Effector memory CD4-positive, alpha-beta T cell (primary cell): ENCODE results near the gene SOX18.

Experiments
- DNase-seq, 3 donors: peaks; one replicate each; pipeline ENCODE4 v3.0.0-alpha.2; 2020
- H3K27ac ChIP-seq: 2 replicates; pipeline ENCODE4 v1.7.0; 2013; ENCODE audit warnings: mild to moderate bottlenecking, low read length, moderate library complexity; ENCODE audit not compliant: insufficient read depth, poor library complexity, severe bottlenecking
- H3K27me3 ChIP-seq: replicated peaks from 2 replicates; pipeline ENCODE4 v1.7.0; 2013; ENCODE audit warnings: mild to moderate bottlenecking, low read length; ENCODE audit not compliant: insufficient read depth, control insufficient read depth, poor library complexity, severe bottlenecking
- H3K36me3 ChIP-seq: 2 replicates; pipeline ENCODE4 v1.7.0; 2013; ENCODE audit warnings: mild to moderate bottlenecking, low read length, moderate library complexity; ENCODE audit not compliant: control insufficient read depth, insufficient read depth
- H3K4me1 ChIP-seq: 2 replicates; pipeline ENCODE4 v1.7.0; 2013; ENCODE audit warnings: low read length, mild to moderate bottlenecking; ENCODE audit not compliant: control insufficient read depth, insufficient read depth, poor library complexity, severe bottlenecking
- H3K4me3 ChIP-seq: 2 replicates; pipeline ENCODE4 v1.7.0; 2013; ENCODE audit warnings: low read length, low read depth, mild to moderate bottlenecking; ENCODE audit not compliant: insufficient read depth, poor library complexity, severe bottlenecking
- H3K9me3 ChIP-seq: 2 replicates; pipeline ENCODE4 v1.7.0; 2013; ENCODE audit warnings: mild to moderate bottlenecking, low read length, moderate library complexity; ENCODE audit not compliant: control insufficient read depth

The SOX18 gene

DNA sequence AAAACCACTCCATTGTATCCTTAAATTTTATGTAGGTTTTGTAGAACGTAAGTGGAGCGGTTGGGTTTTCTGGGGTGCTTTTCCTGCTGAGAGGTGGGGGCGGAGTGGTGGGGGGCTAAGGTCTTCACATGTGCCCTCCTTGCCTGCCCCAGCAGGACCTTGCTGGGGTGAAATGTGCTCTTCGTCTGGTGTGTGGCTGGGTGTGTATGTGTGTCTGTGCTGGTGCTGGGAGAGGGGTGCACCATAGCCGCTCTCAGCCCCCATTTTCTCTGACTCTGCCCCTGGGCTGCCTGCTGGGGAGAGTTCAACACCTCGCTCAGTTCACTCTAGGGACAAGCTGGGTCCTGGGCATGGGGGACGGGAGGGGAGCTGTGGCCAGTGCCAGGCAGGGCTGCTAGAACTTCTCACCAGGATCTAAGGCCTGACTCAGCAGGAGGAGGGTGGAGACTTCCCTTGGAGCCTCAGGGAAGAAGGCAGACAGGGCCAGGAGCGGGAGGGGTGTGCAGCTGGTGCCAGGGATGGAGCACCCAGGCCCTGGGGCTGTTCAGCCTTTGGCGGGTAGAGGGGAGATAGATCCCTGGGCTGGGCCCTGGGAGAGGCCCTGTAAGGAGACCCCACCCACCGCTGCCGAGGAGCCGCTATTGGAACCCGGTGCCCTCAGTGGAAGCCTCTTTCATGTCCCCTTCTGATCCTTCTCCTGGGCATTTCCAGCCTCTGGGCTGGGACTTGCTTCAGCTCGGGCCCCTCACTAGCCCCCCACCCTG is 4.8 kb downstream of the SOX18 start:
- H3K9me3 ChIP-seq, result no peaks in the 10 kb centered on the region
- H3K4me1 ChIP-seq, result peaks cover 37% of the 10 kb centered on the region
- DNase-seq, result no peak
- peaks cover 12% of the 10 kb centered on the region for H3K27me3 ChIP-seq
- H3K36me3 ChIP-seq, result no peaks in the 10 kb centered on the region
- no peak overlapping the region for H3K4me3 ChIP-seq
- H3K27ac ChIP-seq, result no peak overlapping the region

- peaks cover 44% of the 10 kb centered on the region for H3K4me1 ChIP-seq
- DNase-seq, result no peak
- H3K36me3 ChIP-seq, result no peaks in the 10 kb centered on the region
- no peaks in the 10 kb centered on the region for H3K9me3 ChIP-seq
- no peak overlapping the region for H3K27ac ChIP-seq
- peaks cover 12% of the 10 kb centered on the region for H3K27me3 ChIP-seq
- no peak overlapping the region for H3K4me3 ChIP-seq
Observed at GRCh38 chr20:64043768-64044167, 5.7 kb downstream of the SOX18 start.

DNA sequence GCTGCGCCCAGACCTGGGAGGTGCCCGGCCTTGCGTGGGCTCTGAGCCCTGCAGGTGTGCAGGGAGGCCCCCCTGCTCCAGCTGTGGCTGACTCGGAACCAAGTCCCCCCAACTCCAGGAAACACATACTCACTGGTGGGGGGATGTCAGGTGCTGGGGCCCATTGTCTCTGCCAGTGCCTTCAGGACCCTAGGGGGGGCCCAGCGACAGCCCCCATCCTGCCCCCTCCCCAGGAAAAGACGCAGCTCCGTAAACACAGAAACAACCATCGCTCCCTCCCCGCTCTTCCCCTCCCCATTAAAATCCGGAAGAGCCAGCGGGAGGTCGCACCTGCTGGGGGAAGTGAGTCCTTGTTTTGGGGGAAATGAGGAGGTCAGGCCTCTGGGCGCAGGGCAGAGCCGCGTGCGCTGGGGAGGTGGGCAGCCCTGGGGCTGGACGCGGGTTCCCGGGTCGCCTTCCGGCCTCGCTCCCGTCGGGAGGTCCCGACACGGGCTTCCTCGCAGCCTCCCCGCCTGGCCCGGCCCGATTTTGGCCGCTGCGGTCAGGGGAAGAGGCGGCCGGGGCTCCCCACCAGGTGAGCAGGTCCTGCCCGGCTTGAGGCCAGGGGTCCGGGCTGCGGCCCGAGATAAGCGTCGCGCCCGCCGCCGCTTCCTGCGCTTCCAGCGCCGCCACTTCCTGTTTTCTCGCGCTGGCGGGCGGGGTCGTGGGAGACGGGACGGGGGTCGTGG is 7.2 kb downstream of the SOX18 start:
- Histone ChIP-seq H3K27ac (peak overlapping the region; percentile 55), H3K9me3 (no peaks in the 10 kb centered on the region), H3K4me1 (peaks cover 47% of the 10 kb centered on the region), H3K4me3 (peak overlapping the region; percentile 69), H3K27me3 (peaks cover 4% of the 10 kb centered on the region), H3K36me3 (no peaks in the 10 kb centered on the region)
- no peak for DNase-seq

DNA sequence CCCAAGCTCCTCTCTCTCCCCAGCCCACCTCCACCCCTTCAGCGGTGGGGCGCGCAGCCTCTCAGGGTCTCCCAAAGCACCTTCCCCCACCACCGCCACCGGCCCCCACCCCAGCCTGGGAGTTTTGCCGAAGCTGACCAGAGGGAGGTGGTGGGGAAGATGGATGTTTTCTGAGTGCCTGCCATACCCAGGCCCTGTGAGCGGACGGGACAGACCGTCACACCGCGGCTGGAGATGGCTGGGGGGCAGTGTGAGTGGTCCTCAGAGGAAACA is 7.7 kb downstream of the SOX18 start:
- Histone ChIP-seq H3K4me3 (peak overlapping the region; percentile 69), H3K9me3 (no peaks in the 10 kb centered on the region), H3K27ac (peak overlapping the region; percentile 55), H3K27me3 (no peaks in the 10 kb centered on the region), H3K4me1 (peaks cover 52% of the 10 kb centered on the region), H3K36me3 (no peaks in the 10 kb centered on the region)
- no peak for DNase-seq

DNA sequence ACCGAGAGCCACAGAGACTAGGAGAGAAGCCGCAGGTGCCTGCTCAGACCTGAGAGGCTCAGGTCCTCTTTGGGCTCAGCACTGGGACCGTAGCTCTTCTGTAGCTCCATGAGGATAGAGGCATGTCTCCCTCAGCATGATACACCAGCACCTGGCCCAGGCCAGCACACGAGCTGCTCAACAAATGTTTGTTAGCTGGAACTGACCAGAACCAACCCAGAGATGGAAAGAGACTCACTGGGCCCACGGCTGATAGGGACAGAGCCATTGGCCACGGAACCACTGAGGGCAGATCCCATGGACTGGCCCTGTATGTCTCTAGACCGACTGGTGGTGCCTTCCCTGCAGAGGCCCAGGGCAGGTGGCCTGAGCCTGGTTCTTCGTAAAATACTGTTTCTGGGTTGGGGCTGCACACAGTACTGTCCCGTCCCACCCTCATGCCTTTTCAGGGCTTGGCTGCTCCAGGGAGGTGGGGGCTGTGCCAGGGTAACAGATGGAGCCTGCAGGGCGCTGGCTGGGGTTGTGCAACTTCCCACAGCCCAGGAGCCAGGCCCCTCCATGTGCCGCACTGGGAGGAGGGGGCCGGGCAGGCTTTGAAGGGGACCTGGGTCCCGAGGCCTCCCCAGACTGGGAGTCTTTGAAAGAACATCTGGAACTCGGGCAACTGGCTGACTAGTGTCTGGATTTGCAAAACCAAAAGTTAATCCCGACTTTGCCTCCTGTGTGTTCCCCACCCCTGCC is 8.2 kb downstream of the SOX18 start:
- no peak overlapping the region for H3K27ac ChIP-seq
- H3K9me3 ChIP-seq, result no peaks in the 10 kb centered on the region
- H3K4me3 ChIP-seq, result peak overlapping the region; percentile 69
- H3K27me3 ChIP-seq, result no peaks in the 10 kb centered on the region
- DNase-seq, result no peak
- H3K4me1 ChIP-seq, result peaks cover 57% of the 10 kb centered on the region
- H3K36me3 ChIP-seq, result no peaks in the 10 kb centered on the region

GRCh38 chr20:64040231-64041039 is 9.0 kb downstream of the SOX18 start:
- DNase-seq, result no peak
- H3K9me3 ChIP-seq, result no peaks in the 10 kb centered on the region
- no peak overlapping the region for H3K27ac ChIP-seq
- H3K4me3 ChIP-seq, result no peak overlapping the region
- no peaks in the 10 kb centered on the region for H3K27me3 ChIP-seq
- H3K4me1 ChIP-seq, result peaks cover 63% of the 10 kb centered on the region
- no peaks in the 10 kb centered on the region for H3K36me3 ChIP-seq

DNA sequence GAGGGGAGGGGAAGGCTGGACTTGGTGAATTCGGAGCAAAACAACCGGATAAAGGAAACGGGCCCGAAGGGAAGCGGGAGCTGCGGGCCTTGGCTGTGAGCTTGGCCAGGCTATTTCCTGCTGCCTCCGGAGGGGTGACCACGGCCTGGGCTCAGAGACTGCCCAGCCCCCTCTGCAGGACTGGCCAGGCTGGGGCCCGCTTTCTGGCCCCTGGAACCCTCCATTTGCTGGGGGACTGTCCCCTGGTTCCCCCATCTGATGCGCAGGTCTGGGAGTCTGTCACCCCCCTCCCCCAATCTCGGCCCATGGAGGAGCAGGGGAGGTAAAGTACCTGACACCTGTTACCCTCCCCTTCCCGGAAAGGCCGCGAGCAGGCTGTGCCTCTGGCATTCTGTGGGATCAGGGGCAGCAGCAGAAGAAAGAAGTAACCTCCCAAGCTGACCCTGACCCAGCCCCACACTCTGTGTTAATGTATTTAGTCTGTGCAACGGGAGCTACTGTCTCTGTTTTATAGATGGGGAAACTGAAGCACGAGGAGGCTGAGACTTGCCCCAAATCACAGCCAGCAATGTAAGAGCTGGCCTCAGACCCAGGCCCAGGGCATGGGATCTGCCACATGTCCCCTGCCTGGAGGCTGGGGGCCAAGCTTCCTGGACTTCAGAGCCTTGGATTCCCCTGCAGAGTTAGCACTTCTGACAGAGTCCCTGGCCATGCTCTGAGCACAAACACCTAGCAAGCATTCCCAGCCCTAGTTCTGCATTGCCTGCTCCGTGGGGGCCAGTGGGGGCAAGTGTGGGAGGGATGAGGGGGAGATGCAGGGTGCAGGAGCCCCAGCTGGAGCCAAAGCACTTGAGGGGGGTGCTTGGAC is 9.9 kb downstream of the SOX18 start:
- Histone ChIP-seq H3K27me3 (no peaks in the 10 kb centered on the region), H3K9me3 (no peaks in the 10 kb centered on the region), H3K4me1 (peaks cover 72% of the 10 kb centered on the region), H3K4me3 (peak overlapping the region; percentile 66), H3K36me3 (no peaks in the 10 kb centered on the region), H3K27ac (peak overlapping the region; percentile 35)
- no peak for DNase-seq

DNA sequence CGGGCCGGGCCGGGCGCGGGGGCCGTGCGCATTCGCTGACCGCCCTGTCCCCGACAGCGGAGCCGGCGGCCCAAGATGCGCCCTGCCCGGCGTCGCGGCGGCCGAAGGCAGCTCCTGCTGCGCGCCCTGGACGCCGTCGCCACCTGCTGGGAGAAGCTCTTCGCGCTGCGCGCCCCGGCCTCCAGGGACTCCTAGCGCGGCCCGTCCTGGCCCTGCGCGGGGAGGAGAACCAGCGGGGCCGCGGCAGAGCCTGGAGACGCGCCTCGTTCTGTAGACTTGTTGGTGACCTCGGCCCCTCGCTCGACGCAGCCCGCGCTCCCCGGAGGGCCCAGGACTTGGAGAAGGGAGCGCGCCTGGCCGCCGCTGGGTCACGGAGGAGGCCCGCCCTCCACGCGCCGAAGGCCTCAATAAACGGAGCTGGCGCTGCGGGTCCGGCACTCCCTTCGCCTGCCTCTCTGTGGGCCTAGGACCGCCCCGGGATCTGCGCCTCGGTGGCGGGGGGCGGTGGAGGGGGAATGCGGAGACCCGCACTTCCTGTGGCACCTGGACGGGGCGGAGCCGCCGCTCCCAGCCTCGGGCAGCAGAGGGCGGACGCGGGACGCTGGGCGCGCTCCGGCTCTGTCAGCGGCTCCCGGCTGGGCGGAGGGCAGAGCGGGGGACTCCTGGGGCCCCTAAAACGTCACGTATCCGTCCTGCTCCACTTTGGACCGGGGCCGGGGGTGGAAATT is 10.7 kb downstream of the SOX18 start:
- Histone ChIP-seq H3K4me1 (peaks cover 79% of the 10 kb centered on the region), H3K4me3 (peak overlapping the region; percentile 66), H3K27me3 (no peaks in the 10 kb centered on the region)

GRCh38 chr20:64038224-64038564 is 11.2 kb downstream of the SOX18 start:
- peak overlapping the region; percentile 66 for H3K4me3 ChIP-seq
- DNase-seq, result no peak
- H3K27me3 ChIP-seq, result no peaks in the 10 kb centered on the region
- H3K36me3 ChIP-seq, result peaks cover 5% of the 10 kb centered on the region
- no peaks in the 10 kb centered on the region for H3K9me3 ChIP-seq
- H3K27ac ChIP-seq, result peak overlapping the region; percentile 35
- peaks cover 79% of the 10 kb centered on the region for H3K4me1 ChIP-seq

More for the DNA sequence above, 10.7 kb downstream of the SOX18 start:
- Histone ChIP-seq H3K27ac (peak overlapping the region; percentile 35), H3K36me3 (peaks cover 4% of the 10 kb centered on the region), H3K9me3 (no peaks in the 10 kb centered on the region)
- DNase-seq, result peak; percentile 52 to 62 (median 53)
